NCI-H526 (cell line): ENCODE results near the gene EED.
A peak's percentile ranks its signal among the peaks of the same experiment; 100 is the strongest.

Experiments
- DNase-seq, 2 experiments: peaks; one replicate each; lab custom pipeline; 2025; lab: John Stamatoyannopoulos, UW

EED gene

DNA sequence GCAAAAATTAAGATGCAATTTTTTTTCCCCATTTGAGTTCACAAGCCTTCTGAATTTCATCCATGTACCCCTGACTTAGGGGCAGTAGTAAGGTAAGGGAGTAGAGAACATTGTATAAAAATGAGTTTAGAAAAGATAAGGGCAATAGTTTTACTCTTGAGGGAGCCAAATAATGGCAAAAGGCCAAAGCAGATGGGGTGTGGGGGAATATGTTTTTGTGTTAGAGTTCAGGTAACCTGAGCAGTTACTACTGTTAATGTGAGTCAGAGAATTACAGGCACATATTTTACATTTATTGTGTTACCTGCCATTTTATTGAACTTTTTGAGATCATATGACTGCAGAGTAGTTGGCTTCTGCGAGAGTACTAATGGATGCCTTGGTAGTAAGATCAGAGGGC lies 3.1 kb downstream of the EED start:
- DNase-seq: no peak

GRCh38 chr11:86248609-86249008 lies 4.1 kb downstream of the EED start:
- DNase-seq: no peak

GRCh38 chr11:86249307-86250098 lies 5.0 kb downstream of the EED start:
- DNase-seq: no peak

- DNase-seq: no peak
Measured at GRCh38 chr11:86251345-86251744, 6.8 kb downstream of the EED start.

DNA sequence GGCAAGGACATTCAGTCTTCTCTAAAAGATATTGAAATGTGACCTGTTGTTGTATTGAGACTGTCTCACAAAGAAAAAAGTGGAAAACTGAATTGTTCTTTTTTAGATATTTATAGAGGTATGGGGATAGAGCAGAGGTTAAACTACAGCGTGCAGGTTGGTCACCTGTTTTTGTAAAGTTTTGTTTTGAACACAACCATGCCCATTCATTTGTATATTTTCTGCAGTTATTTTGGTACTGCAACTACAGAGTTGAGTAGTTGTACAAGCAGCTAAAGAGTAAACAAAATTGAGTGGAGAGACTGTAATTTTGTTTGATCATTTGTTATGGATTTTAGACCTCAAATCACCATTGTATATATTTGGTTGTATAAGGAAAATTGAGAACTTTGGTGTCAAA lies 11.3 kb downstream of the EED start:
- DNase-seq: no peak

- DNase-seq: no peak
Measured at GRCh38 chr11:86256608-86257007, 12.1 kb downstream of the EED start.

- DNase-seq: no peak
Measured at GRCh38 chr11:86257446-86257845, 12.9 kb downstream of the EED start.

- no peak for DNase-seq
Measured at GRCh38 chr11:86259730-86260129, 15.2 kb downstream of the EED start.

- DNase-seq: no peak
Measured at GRCh38 chr11:86261328-86261727, 16.8 kb downstream of the EED start.

DNA sequence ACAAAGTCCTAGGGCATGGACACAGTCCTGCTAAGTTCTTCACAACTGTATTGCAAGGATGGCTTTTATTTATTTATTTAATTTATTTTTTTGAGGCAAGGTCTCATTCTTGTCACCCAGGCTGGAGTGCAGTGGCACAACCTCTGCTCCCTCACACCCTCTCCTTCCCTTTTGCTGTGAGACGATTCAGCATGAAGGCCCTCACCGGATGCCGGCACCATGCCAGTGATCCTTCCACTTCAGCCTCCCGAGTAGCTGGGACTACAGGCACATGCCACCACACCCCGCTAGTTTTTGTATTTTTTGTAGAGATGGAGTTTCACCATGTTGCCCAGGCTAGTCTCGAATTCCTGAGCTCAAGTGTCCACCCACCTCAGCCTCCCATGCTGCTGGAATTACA lies 17.8 kb downstream of the EED start:
- no peak for DNase-seq

GRCh38 chr11:86264649-86265048 lies 20.1 kb downstream of the EED start:
- no peak for DNase-seq

DNA sequence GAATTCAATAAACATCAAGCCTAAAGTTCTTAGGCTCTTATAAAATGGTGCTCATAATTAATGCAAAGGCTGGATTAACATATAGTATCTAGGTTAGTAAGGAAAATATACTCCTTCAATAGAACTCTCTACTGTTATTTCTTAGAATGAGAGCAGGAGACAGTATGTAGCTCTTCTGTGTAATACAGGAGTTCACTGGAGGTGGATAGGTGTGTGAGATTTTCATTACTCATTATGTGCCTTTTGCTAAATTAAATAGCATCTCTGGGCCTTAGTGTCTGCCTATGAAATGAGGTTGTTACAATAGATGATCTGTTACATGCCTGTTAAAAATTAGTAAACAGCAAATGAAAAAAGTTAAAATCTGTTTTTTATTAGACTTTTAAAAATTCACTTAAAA lies 20.6 kb downstream of the EED start:
- DNase-seq: no peak

DNA sequence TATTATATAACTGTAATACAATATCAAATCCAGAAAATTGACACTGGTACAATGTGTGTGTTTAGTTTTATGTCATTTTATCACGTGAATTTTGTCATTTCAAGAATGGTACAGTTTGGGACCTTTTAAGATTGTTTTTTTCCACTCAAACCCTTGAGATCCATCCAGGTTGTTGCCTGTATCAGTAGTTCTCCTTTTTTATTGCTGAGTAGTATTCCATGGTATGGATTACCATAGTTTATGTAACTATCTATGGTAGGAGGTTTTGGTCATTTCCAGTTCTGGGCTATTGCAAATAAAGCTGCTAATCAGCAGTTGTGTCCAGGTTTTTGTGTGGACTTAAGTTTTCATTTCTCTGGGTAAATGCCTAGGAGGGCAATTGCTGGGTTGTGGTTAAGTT lies 25.1 kb downstream of the EED start:
- DNase-seq: no peak

GRCh38 chr11:86274503-86274902 lies 29.9 kb downstream of the EED start:
- DNase-seq: peak in 1 of 2 experiments; percentile 29

GRCh38 chr11:86274999-86275398 lies 30.4 kb downstream of the EED start:
- no peak for DNase-seq

GRCh38 chr11:86275493-86276370 lies 31.2 kb downstream of the EED start:
- no peak for DNase-seq

- no peak for DNase-seq
Measured at GRCh38 chr11:86277741-86278140, 33.2 kb downstream of the EED start.

- no peak for DNase-seq
Measured at GRCh38 chr11:86278226-86278625, 33.7 kb downstream of the EED start.

- DNase-seq: no peak
Measured at GRCh38 chr11:86279747-86280146, 35.2 kb downstream of the EED start.

- DNase-seq: no peak
Measured at GRCh38 chr11:86287468-86287796, 42.9 kb downstream of the EED start.

DNA sequence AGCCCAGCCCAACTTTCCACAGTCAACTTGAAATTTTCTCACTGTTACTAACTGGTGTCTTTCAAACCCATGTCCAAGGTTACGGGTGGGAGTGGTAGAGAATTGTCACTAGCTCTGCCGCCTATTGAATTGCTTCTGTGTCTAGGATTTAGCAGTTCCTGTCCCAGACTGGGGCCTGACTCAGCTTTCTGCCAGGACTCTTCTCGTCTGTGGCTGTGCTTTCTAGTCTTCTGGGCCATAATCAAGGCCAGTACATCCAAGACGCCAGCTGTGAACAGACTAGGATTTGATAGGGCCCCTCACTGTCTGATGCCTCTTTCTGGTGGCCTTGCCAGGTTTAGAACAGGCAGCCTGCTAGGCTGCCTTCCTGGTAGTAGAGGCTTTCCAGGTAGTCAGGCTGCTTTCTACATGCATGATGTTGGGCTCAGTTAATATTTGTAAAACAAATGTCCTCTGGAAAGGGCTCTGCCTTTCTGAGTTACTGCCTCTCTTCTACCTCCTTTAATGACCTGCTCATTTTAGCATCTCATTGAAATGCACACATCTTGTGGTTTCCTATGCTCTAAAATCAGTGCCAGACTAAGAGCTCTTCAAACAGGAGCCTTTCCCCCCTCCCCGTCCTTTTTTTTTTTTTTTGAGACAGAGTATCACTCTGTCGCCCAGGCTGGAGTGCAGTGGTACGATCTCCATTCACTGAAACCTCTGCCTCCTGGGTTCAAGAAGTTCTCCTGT lies 44.4 kb downstream of the EED start:
- DNase-seq: peak in 1 of 2 experiments; percentile 12

- peak in 1 of 2 experiments; percentile 30 for DNase-seq
Measured at GRCh38 chr11:86289508-86290280, 45.1 kb downstream of the EED start.
